Measurements from ENCODE around the gene HCFC1R1. TPM values are rescaled to one million over a fixed set of nuclear protein-coding genes. Genes with fewer than 3 reads are reported as not detected.

The HCFC1R1 gene
- total and polyA plus RNA-seq, 2 of the 8 experiments (the other 6 are each of a cell fraction or from before 2014, with no cell fraction given), result 72.7 to 138 TPM

DNA sequence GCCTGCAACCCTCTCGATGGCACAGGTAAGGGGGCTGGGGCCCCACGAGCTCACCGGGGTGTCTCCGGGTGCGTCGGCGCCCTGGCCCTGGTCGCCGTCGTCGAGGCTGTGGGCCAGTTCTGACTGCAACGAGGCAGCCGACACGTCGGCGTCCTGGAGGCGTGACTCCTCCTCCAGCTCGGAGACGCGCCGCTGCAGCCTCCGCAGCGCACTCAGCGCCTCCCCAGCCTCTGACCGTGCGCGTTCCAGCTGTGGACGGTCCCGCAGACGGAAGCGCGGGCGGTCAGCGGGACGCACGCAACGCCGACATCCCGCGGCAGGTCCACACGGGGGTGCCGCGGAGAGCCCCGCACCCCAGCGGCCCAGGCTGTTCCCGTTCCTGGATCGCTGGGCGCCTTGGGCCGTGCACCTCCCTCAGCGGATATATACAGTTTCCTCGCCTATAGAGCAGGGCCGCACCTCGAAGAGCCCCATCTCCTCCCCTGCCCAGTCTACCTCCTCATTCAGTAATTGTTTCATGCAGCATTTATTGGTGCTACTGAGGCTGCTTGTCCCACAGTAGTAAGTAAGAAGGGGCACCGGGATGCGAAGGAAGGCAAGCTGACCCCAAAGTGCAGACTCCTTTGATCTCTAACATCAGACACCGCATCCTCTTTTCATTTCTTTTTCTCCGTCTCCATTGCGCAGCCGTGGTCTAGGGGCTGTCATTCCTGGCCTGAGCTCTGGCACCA lies 5.9 kb upstream of the HCFC1R1 start:
- no peak overlapping the region for H2BK5ac ChIP-seq (ENCODE audit: low read depth, low read length)
- no peak overlapping the region for H3K27ac ChIP-seq (ENCODE audit: low read depth, low read length)
- no peak overlapping the region for H2AFZ ChIP-seq (ENCODE audit: low read length)
- TF ChIP-seq TCF12 (IDR thresholded peaks at IDR 0.05; ENCODE audit: low read depth, low read length) (no peak), SP1 (IDR thresholded peaks at IDR 0.05; ENCODE audit: low read depth, low read length) (no peak)
- TF ChIP-seq, protein P1, sequence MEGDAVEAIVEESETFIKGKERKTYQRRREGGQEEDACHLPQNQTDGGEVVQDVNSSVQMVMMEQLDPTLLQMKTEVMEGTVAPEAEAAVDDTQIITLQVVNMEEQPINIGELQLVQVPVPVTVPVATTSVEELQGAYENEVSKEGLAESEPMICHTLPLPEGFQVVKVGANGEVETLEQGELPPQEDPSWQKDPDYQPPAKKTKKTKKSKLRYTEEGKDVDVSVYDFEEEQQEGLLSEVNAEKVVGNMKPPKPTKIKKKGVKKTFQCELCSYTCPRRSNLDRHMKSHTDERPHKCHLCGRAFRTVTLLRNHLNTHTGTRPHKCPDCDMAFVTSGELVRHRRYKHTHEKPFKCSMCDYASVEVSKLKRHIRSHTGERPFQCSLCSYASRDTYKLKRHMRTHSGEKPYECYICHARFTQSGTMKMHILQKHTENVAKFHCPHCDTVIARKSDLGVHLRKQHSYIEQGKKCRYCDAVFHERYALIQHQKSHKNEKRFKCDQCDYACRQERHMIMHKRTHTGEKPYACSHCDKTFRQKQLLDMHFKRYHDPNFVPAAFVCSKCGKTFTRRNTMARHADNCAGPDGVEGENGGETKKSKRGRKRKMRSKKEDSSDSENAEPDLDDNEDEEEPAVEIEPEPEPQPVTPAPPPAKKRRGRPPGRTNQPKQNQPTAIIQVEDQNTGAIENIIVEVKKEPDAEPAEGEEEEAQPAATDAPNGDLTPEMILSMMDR (IDR thresholded peaks at IDR 0.05; ENCODE audit: control extremely low read depth in 1 of 3, insufficient read depth in 1 of 3, low read depth in 1 of 3, low read length in 3 of 3), result no peak
- TF ChIP-seq, protein P2, sequence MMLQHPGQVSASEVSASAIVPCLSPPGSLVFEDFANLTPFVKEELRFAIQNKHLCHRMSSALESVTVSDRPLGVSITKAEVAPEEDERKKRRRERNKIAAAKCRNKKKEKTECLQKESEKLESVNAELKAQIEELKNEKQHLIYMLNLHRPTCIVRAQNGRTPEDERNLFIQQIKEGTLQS (IDR thresholded peaks at IDR 0.05; ENCODE audit: insufficient read depth, low read depth, low read length), result no peak
- H2BK20ac ChIP-seq (ENCODE audit: low read length), result 0 out of 2 replicates have a peak overlapping the region, but pooled peaks have one; percentile 48
- peak overlapping the region; percentile 52 for H4K91ac ChIP-seq (replicated peaks; ENCODE audit: insufficient read length, low read length)
- H3K23ac ChIP-seq (ENCODE audit: insufficient read length), result no peak overlapping the region
- no peak overlapping the region for H3K56ac ChIP-seq (replicated peaks; ENCODE audit: insufficient read length, low read depth, low read length)
- H3K4me2 ChIP-seq (ENCODE audit: insufficient read depth in 1 of 2, low read depth in 2 of 2, low read length in 2 of 2), result no peak overlapping the region
- DNase-seq (ENCODE audit: low read depth in 1 of 2, low spot score in 2 of 2), result peak in 1 of 2 experiments; percentile 41
- H3K36me3 ChIP-seq (ENCODE audit: control insufficient read depth in 2 of 4, insufficient read depth in 4 of 4, low read length in 3 of 4), result peaks cover 0 to 21% (median 9%) of the 10 kb centered on the region in 4 experiments; a peak in 7 of 8 replicates
- no peak overlapping the region for H3K4me3 ChIP-seq (ENCODE audit: extremely low read depth in 1 of 4, insufficient read depth in 2 of 4, low read depth in 3 of 4, low read length in 4 of 4)
- FAIRE-seq, result no peak
- no peaks in the 10 kb centered on the region for H3K79me1 ChIP-seq (ENCODE audit: low read depth, low read length)
- H2BK120ac ChIP-seq (replicated peaks; ENCODE audit: low read depth, low read length), result no peak overlapping the region
- no peak overlapping the region for H3K9ac ChIP-seq (replicated peaks in 1 of 4; ENCODE audit: extremely low read depth in 1 of 4, low read depth in 3 of 4, low read length in 3 of 4)
- no peak overlapping the region; the same call in 1 of the 2 replicates for H4K8ac ChIP-seq (ENCODE audit: extremely low read depth, insufficient read depth, low read length)
- H3K4ac ChIP-seq (replicated peaks; ENCODE audit: insufficient read length, low read depth, low read length), result no peak overlapping the region
- no peak overlapping the region for H2AK5ac ChIP-seq (ENCODE audit: low read depth, low read length)
- no peak overlapping the region for H3K18ac ChIP-seq (ENCODE audit: extremely low read depth, low read length)
- H3K9me3 ChIP-seq (ENCODE audit: insufficient read depth in 2 of 2, low read depth in 1 of 2, low read length in 1 of 2), result no peaks in the 10 kb centered on the region
- H3K14ac ChIP-seq (ENCODE audit: insufficient read length), result no peak overlapping the region
- H3K79me2 ChIP-seq (ENCODE audit: control insufficient read depth in 1 of 2, insufficient read depth in 2 of 2, low read length in 2 of 2), result no peaks in the 10 kb centered on the region
- ChIA-PET CTCF (ENCODE audit: partially characterized antibody) (interaction anchor here (0.6 to 23.8 kb wide), 16 partner anchors 11 to 84 kb away, joined by 3 to 639 read pairs (median 10); partner anchors contain the start of genes CLDN6, CLDN9, HCFC1R1 and THOC6), POLR2A (ENCODE audit: partially characterized antibody) (interaction anchor here (0.7 to 35.7 kb wide), 8 partner anchors 1 to 68 kb away, joined by 3 to 1808 read pairs (median 147); partner anchors contain the start of genes BICDL2, CLDN6, CLDN9 and HCFC1R1)
- H3K4me1 ChIP-seq (replicated peaks in 1 of 4; ENCODE audit: control insufficient read depth in 3 of 4, insufficient read depth in 4 of 4, low read length in 3 of 4), result peaks cover 0 to 8% (median 6%) of the 10 kb centered on the region in 4 experiments; a peak in 5 of 7 replicates
- H3K23me2 ChIP-seq (ENCODE audit: low read depth, low read length), result no peaks in the 10 kb centered on the region
- no peaks in the 10 kb centered on the region for H3K27me3 ChIP-seq (replicated peaks in 1 of 4; ENCODE audit: control insufficient read depth in 3 of 4, extremely low read depth in 1 of 4, insufficient read depth in 3 of 4, low read length in 3 of 4)
- peaks cover 8 to 33% of the 10 kb centered on the region in 2 experiments for H4K20me1 ChIP-seq (replicated peaks in 1 of 2; ENCODE audit: control insufficient read depth in 1 of 2, insufficient read depth in 2 of 2, low read length in 2 of 2)
- H2BK15ac ChIP-seq (ENCODE audit: low read length), result no peak overlapping the region
- no peak overlapping the region for H2BK12ac ChIP-seq (ENCODE audit: low read depth, low read length)
- WGBS, 2 experiments (ENCODE audit: extremely low coverage in 1 of 2, insufficient coverage in 1 of 2, insufficient read length in 1 of 2, insufficient replicate concordance in 2 of 2, low coverage in 1 of 2, low lambda C conversion rate in 2 of 2, missing lambda C conversion rate in 1 of 2), result 87% methylated on average over 58 of the region's 59 CpGs; no CpG with 5 or more reads in 1 of the 2 experiments
- no peak overlapping the region for H4K5ac ChIP-seq (ENCODE audit: insufficient read length, low read depth, low read length)

Measured in H1 (cell line).